GM20000 (cell line): ENCODE results near the gene MTMR1.

ENCODE experiments used
- DNase-seq: peaks from one replicate; pipeline ENCODE4 v3.0.0; 2012; ENCODE audit warnings: low spot score
- TF ChIP-seq, protein P1 (sequence below): IDR thresholded peaks from 2 replicates; pipeline ENCODE4 v1.5.1; 2012; ENCODE audit warnings: mild to moderate bottlenecking, control low read depth; ENCODE audit errors: extremely low read depth, missing control alignments

MTMR1 gene

GRCh38 chrX:150703695-150703974 lies 10.4 kb downstream of the MTMR1 start:
- TF ChIP-seq, protein P1, sequence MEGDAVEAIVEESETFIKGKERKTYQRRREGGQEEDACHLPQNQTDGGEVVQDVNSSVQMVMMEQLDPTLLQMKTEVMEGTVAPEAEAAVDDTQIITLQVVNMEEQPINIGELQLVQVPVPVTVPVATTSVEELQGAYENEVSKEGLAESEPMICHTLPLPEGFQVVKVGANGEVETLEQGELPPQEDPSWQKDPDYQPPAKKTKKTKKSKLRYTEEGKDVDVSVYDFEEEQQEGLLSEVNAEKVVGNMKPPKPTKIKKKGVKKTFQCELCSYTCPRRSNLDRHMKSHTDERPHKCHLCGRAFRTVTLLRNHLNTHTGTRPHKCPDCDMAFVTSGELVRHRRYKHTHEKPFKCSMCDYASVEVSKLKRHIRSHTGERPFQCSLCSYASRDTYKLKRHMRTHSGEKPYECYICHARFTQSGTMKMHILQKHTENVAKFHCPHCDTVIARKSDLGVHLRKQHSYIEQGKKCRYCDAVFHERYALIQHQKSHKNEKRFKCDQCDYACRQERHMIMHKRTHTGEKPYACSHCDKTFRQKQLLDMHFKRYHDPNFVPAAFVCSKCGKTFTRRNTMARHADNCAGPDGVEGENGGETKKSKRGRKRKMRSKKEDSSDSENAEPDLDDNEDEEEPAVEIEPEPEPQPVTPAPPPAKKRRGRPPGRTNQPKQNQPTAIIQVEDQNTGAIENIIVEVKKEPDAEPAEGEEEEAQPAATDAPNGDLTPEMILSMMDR, result no peak
- no peak for DNase-seq

DNA sequence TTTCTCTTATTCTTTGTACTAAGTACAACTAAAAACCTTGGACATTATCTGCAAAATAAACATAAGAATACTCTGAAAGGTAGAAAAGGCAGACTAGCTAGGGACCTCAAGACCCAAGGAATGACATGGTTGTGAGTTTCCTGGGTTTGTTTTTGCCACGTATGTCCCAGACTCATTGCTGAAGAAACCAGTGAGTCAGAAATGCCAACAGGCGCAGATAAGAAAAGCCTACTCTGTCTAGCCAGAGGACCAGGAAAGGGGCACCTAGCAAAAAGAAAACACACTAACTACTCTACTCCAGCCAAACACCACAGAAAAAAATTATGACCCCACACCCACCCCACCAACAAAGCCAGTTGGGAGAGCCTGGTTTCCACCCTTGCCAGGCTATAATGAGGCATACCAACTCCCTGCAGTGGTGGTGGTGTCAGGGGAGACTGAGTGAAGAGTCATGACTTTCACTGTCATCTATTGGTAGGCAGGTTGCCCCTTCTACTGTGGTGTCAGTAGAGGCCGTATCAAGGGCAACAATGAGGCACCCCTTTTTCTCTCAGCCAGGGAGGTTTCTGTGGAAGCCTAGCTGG lies 10.9 kb downstream of the MTMR1 start:
- DNase-seq, result no peak
- TF ChIP-seq, protein P1, result no peak

DNA sequence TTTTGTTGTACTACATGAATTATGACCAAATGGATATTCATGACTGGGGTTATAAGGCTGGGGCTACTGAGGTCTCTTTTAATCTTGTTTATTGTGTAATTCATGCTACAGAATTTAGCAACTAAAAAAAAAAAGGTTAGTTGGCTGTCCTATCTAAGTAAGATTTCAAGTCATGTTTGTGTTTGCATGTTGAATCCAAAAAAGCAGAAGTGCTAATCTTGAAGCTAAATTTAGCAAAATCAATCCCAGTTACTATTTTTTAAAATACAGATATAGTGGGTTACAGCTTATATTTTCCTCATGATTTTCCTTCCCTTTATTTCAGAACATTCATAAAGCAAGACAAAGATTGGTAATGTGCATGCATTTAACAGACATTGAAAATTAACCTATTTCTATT lies 19.4 kb downstream of the MTMR1 start:
- no peak for DNase-seq
- TF ChIP-seq, protein P1, result no peak

- TF ChIP-seq, protein P1, result no peak
- DNase-seq, result no peak
Measured at GRCh38 chrX:150715184-150715583, 22.0 kb downstream of the MTMR1 start.

- TF ChIP-seq, protein P1, result no peak
- no peak for DNase-seq
Measured at GRCh38 chrX:150719621-150720020, 26.4 kb downstream of the MTMR1 start.

DNA sequence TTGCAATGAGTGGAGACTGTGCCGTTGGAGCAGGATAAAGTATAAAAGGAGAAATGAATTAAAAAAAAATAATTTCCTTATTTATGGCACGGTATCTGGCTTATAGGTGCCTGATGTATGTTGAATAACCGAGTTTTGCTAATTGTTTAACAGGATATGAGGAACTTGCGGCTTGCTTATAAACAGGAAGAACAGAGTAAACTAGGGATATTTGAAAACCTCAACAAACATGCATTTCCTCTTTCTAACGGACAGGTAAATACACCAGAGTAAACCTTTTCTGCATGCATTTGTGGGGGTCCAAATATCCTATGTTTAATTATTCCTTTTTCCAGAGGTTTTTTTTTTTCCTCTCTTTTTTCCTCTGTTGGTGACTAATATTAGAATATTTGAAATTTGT lies 36.8 kb downstream of the MTMR1 start:
- TF ChIP-seq, protein P1, result no peak
- no peak for DNase-seq

- TF ChIP-seq, protein P1, result no peak
- DNase-seq, result no peak
Measured at GRCh38 chrX:150730719-150731118, 37.5 kb downstream of the MTMR1 start.

GRCh38 chrX:150731795-150732194 lies 38.6 kb downstream of the MTMR1 start:
- TF ChIP-seq, protein P1, result no peak
- DNase-seq, result no peak
